OCI-LY1 (cell line): ENCODE measurements around the gene CXXC5.

Source experiments
- H2AFZ ChIP-seq: fragments of 200-600 bp; sonication (generic), shearing (Covaris generic); 2 replicates; pipeline ENCODE4 v1.6.0; 2014; ENCODE audit warnings: antibody characterized with exemption, mild to moderate bottlenecking, low read length
- H3F3A ChIP-seq: fragments of 200-600 bp; sonication (generic), shearing (Covaris generic); 2 replicates; pipeline ENCODE4 v1.6.0; 2014; ENCODE audit warnings: mild to moderate bottlenecking, antibody characterized with exemption, low read length, moderate library complexity; ENCODE audit not compliant: insufficient read depth
- H3K27ac ChIP-seq: fragments of 200-600 bp; sonication (generic); 2 replicates; pipeline ENCODE4 v1.5.1; 2014; ENCODE audit warnings: low read length, mixed run types, mild to moderate bottlenecking, low read depth; ENCODE audit not compliant: poor library complexity, severe bottlenecking
- H3K27me3 ChIP-seq: fragments of 200-600 bp; sonication (generic); 2 replicates; pipeline ENCODE4 v1.6.0; 2014; ENCODE audit warnings: antibody characterized with exemption, mild to moderate bottlenecking, low read length, moderate library complexity; ENCODE audit not compliant: insufficient read depth
- H3K36me3 ChIP-seq: fragments of 200-600 bp; sonication (generic); 2 replicates; pipeline ENCODE4 v1.6.1; 2014; ENCODE audit warnings: mild to moderate bottlenecking, antibody characterized with exemption, low read length, moderate library complexity, mixed read lengths; ENCODE audit not compliant: insufficient read depth
- H3K4me1 ChIP-seq: fragments of 200-600 bp; sonication (generic); 2 replicates; pipeline ENCODE4 v1.5.1; 2014; ENCODE audit warnings: mild to moderate bottlenecking, low read length, moderate library complexity; ENCODE audit not compliant: insufficient read depth, severe bottlenecking
- H3K4me2 ChIP-seq: fragments of 200-600 bp; sonication (generic), shearing (Covaris generic); 2 replicates; pipeline ENCODE4 v1.6.1; 2014; ENCODE audit warnings: low read length
- H3K4me3 ChIP-seq: fragments of 200-600 bp; sonication (generic); 2 replicates; pipeline ENCODE4 v1.5.1; 2014; ENCODE audit warnings: low read length, low read depth, mild to moderate bottlenecking, mixed read lengths; ENCODE audit not compliant: poor library complexity, severe bottlenecking
- H3K79me2 ChIP-seq: fragments of 200-600 bp; shearing (Covaris generic); 2 replicates; pipeline ENCODE4 v1.6.1; 2016; ENCODE audit warnings: mixed run types, low read length, mixed read lengths; ENCODE audit not compliant: insufficient read depth
- H3K9ac ChIP-seq: fragments of 200-600 bp; sonication (generic), shearing (Covaris generic); 2 replicates; pipeline ENCODE4 v1.6.1; 2014; ENCODE audit warnings: mild to moderate bottlenecking, low read length, mixed read lengths
- H3K9me2 ChIP-seq: fragments of 200-600 bp; sonication (generic), shearing (Covaris generic); 2 replicates; pipeline ENCODE4 v1.6.1; 2014; ENCODE audit warnings: low read depth, mild to moderate bottlenecking, low read length, mixed read lengths
- H3K9me3 ChIP-seq: fragments of 200-600 bp; shearing (Covaris generic); 2 replicates; pipeline ENCODE4 v1.6.1; 2014; ENCODE audit warnings: low read length, mixed read lengths
- H4K20me1 ChIP-seq: fragments of 200-600 bp; sonication (generic), shearing (Covaris generic); 2 replicates; pipeline ENCODE4 v1.6.0; 2016; ENCODE audit warnings: mild to moderate bottlenecking, low read length; ENCODE audit not compliant: insufficient read depth
- EZH2 ChIP-seq: fragments of 200-600 bp; sonication (generic), shearing (Covaris generic); IDR thresholded peaks from 2 replicates; pipeline ENCODE4 v1.8.0; 2017; ENCODE audit warnings: borderline replicate concordance, mixed run types, mild to moderate bottlenecking, antibody characterized with exemption, low read length, moderate library complexity, mixed read lengths
- TF ChIP-seq, protein P1 (sequence below): fragments of 200-600 bp; sonication (generic), shearing (Covaris generic); IDR thresholded peaks from 2 replicates; pipeline ENCODE4 v1.5.1; 2017; ENCODE audit warnings: mild to moderate bottlenecking, antibody characterized with exemption, low read length, moderate library complexity, mixed read lengths

CXXC5 gene

DNA sequence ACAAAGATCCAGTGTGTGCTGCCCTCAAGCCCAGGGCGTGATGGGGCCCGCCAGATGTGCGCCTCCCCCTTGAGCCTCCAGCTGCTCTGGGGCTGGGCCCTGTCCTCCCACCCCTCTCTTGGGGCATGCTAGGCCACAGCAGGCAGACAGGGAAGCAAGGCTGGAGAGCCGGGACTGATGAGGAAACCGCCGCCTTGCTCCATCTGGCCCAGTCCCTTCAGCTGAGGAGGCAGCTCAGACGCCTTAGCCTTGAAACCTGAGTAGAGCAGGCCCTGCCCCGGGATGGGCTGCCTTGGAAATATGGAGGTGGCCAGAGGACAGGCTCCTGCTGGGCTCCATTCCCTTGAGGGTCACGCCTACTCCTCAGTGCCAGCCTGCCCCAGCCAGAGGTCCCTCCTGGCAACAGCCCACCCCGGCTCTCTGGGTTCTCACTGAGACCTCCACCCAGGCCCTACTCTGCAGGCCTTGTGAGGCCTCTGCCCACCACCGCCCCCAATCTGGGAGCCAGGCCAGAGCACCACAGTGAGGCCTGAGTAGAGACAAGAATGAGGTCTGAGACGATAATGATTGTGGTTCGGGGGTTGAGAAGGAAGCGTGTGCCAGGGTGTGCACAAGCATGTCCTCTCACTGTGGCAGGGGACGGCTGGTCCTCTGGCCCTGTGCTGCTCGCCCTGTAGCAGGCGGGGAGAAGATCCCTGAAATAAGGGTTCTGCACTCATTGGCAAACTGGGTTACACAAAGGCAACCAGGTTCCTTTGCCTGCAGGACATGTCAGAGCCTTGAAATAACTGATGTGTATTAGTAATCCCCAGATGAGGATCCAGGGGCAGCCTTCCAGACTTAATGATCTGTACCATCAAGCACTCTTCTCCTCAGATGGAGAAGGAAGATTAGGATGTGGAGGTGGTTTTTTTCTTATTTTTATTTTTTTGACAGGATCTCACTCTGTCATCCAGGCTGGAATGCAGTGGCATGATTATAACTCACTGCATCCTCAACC is 30.9 kb downstream of the CXXC5 start:
- TF ChIP-seq, protein P1, sequence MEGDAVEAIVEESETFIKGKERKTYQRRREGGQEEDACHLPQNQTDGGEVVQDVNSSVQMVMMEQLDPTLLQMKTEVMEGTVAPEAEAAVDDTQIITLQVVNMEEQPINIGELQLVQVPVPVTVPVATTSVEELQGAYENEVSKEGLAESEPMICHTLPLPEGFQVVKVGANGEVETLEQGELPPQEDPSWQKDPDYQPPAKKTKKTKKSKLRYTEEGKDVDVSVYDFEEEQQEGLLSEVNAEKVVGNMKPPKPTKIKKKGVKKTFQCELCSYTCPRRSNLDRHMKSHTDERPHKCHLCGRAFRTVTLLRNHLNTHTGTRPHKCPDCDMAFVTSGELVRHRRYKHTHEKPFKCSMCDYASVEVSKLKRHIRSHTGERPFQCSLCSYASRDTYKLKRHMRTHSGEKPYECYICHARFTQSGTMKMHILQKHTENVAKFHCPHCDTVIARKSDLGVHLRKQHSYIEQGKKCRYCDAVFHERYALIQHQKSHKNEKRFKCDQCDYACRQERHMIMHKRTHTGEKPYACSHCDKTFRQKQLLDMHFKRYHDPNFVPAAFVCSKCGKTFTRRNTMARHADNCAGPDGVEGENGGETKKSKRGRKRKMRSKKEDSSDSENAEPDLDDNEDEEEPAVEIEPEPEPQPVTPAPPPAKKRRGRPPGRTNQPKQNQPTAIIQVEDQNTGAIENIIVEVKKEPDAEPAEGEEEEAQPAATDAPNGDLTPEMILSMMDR, result no peak
- TF ChIP-seq EZH2, result no peak
- peaks cover 48% of the 10 kb centered on the region for H3K36me3 ChIP-seq

DNA sequence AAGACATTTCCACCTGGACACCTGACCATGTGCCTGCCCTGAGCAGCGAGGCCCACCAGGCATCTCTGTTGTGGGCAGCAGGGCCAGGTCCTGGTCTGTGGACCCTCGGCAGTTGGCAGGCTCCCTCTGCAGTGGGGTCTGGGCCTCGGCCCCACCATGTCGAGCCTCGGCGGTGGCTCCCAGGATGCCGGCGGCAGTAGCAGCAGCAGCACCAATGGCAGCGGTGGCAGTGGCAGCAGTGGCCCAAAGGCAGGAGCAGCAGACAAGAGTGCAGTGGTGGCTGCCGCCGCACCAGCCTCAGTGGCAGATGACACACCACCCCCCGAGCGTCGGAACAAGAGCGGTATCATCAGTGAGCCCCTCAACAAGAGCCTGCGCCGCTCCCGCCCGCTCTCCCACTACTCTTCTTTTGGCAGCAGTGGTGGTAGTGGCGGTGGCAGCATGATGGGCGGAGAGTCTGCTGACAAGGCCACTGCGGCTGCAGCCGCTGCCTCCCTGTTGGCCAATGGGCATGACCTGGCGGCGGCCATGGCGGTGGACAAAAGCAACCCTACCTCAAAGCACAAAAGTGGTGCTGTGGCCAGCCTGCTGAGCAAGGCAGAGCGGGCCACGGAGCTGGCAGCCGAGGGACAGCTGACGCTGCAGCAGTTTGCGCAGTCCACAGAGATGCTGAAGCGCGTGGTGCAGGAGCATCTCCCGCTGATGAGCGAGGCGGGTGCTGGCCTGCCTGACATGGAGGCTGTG is 32.4 kb downstream of the CXXC5 start:
- Histone ChIP-seq H3F3A (no peaks in the 10 kb centered on the region), H2AFZ (no peak overlapping the region), H3K9ac (no peak overlapping the region), H3K79me2 (no peaks in the 10 kb centered on the region), H3K9me3 (no peaks in the 10 kb centered on the region), H3K4me1 (peaks cover 33% of the 10 kb centered on the region), H3K36me3 (peaks cover 61% of the 10 kb centered on the region), H3K27me3 (no peaks in the 10 kb centered on the region), H4K20me1 (no peaks in the 10 kb centered on the region), H3K27ac (no peak overlapping the region), H3K4me2 (no peak overlapping the region), H3K4me3 (no peak overlapping the region), H3K9me2 (no peaks in the 10 kb centered on the region)
- TF ChIP-seq EZH2, result no peak
- TF ChIP-seq, protein P1, result no peak

More for the DNA sequence above, 30.9 kb downstream of the CXXC5 start:
- H3K9me2 ChIP-seq, result no peaks in the 10 kb centered on the region
- H3K27me3 ChIP-seq, result no peaks in the 10 kb centered on the region
- peak overlapping the region; percentile 38 for H3K27ac ChIP-seq
- no peak overlapping the region for H3K9ac ChIP-seq
- no peaks in the 10 kb centered on the region for H4K20me1 ChIP-seq
- H3F3A ChIP-seq, result no peaks in the 10 kb centered on the region
- no peak overlapping the region for H3K4me3 ChIP-seq
- no peaks in the 10 kb centered on the region for H3K9me3 ChIP-seq
- H3K4me2 ChIP-seq, result no peak overlapping the region
- H3K4me1 ChIP-seq, result peaks cover 28% of the 10 kb centered on the region
- H3K79me2 ChIP-seq, result peaks cover 2% of the 10 kb centered on the region
- no peak overlapping the region for H2AFZ ChIP-seq

DNA sequence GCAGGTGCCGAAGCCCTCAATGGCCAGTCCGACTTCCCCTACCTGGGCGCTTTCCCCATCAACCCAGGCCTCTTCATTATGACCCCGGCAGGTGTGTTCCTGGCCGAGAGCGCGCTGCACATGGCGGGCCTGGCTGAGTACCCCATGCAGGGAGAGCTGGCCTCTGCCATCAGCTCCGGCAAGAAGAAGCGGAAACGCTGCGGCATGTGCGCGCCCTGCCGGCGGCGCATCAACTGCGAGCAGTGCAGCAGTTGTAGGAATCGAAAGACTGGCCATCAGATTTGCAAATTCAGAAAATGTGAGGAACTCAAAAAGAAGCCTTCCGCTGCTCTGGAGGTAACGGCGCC is 32.9 kb downstream of the CXXC5 start:
- no peaks in the 10 kb centered on the region for H3K9me3 ChIP-seq
- TF ChIP-seq, protein P1, result no peak
- no peak for TF ChIP-seq EZH2
- H3K4me1 ChIP-seq, result peaks cover 38% of the 10 kb centered on the region
- H3K9ac ChIP-seq, result no peak overlapping the region
- H2AFZ ChIP-seq, result no peak overlapping the region
- no peak overlapping the region for H3K4me2 ChIP-seq
- peaks cover 61% of the 10 kb centered on the region for H3K36me3 ChIP-seq
- no peaks in the 10 kb centered on the region for H3K9me2 ChIP-seq
- no peak overlapping the region for H3K4me3 ChIP-seq
- H3K27me3 ChIP-seq, result no peaks in the 10 kb centered on the region
- no peak overlapping the region for H3K27ac ChIP-seq
- no peaks in the 10 kb centered on the region for H3F3A ChIP-seq
- H4K20me1 ChIP-seq, result no peaks in the 10 kb centered on the region
- no peaks in the 10 kb centered on the region for H3K79me2 ChIP-seq
